CD14-positive monocyte (primary cell): ENCODE data around the gene RNASE7. TPM values are rescaled to one million over a fixed set of nuclear protein-coding genes. Genes with fewer than 3 reads are reported as not detected.

Experiments
- DNase-seq, 3 donors: peaks; one replicate each; pipeline ENCODE4 v3.0.0-alpha.2; 2011 to 2022
- H2AFZ ChIP-seq: 2 replicates; pipeline ENCODE4 v1.6.0; 2012; ENCODE audit warnings: mild to moderate bottlenecking, low read depth, low read length, inconsistent platforms; ENCODE audit not compliant: insufficient read depth, poor library complexity, severe bottlenecking
- H3K27ac ChIP-seq, 2 donors: 1 replicate in 1 of 2; 2 replicates in 1 of 2; pipeline ENCODE4 v1.5.1; 2012 to 2013; ENCODE audit warnings: low read length in 2 of 2, control low read depth in 1 of 2, inconsistent platforms in 1 of 2, low read depth in 1 of 2, mild to moderate bottlenecking in 1 of 2
- H3K27me3 ChIP-seq, 2 donors: one replicate each; pipeline versions ENCODE4 v1.6.0 to v1.6.1; 2011 to 2013; ENCODE audit warnings: low read length in 2 of 2; ENCODE audit not compliant: control insufficient read depth in 2 of 2, insufficient read depth in 2 of 2
- H3K36me3 ChIP-seq, 2 donors: replicated peaks in 1 of 2; 1 replicate in 1 of 2; 2 replicates in 1 of 2; pipeline versions ENCODE4 v1.5.1 to v1.6.1; 2012 to 2013; ENCODE audit warnings: low read length in 2 of 2, control low read depth in 1 of 2, inconsistent platforms in 1 of 2, mild to moderate bottlenecking in 1 of 2; ENCODE audit not compliant: insufficient read depth in 2 of 2, control insufficient read depth in 1 of 2
- H3K4me1 ChIP-seq, 2 donors: 1 replicate in 1 of 2; 2 replicates in 1 of 2; pipeline versions ENCODE4 v1.5.1 to v1.6.1; 2012 to 2013; ENCODE audit warnings: low read length in 2 of 2, control low read depth in 1 of 2, inconsistent platforms in 1 of 2, mild to moderate bottlenecking in 1 of 2, moderate library complexity in 1 of 2; ENCODE audit not compliant: insufficient read depth in 2 of 2, control insufficient read depth in 1 of 2
- H3K4me2 ChIP-seq: replicated peaks from 2 replicates; pipeline ENCODE3; 2012; ENCODE audit warnings: low read length, moderate library complexity, mild to moderate bottlenecking; ENCODE audit not compliant: poor library complexity, severe bottlenecking; ENCODE audit errors: extremely low read depth
- H3K4me3 ChIP-seq, 3 experiments: fragments of 200-600 bp in 1 of 3; sonication (generic) in 1 of 3; replicated peaks in 1 of 3; 1 replicate in 2 of 3; 2 replicates in 1 of 3; pipeline ENCODE4 v1.5.1; 2011 to 2013; ENCODE audit warnings: low read length in 3 of 3, mild to moderate bottlenecking in 3 of 3, control low read depth in 2 of 3, low read depth in 2 of 3, inconsistent platforms in 1 of 3, moderate library complexity in 1 of 3
- H3K79me2 ChIP-seq: 2 replicates; pipeline ENCODE4 v1.6.0; 2012; ENCODE audit warnings: mild to moderate bottlenecking, control low read depth, inconsistent platforms, low read length, moderate library complexity; ENCODE audit not compliant: insufficient read depth
- H3K9ac ChIP-seq: 2 replicates; pipeline ENCODE4 v1.6.0; 2017; ENCODE audit warnings: low read length, mild to moderate bottlenecking; ENCODE audit not compliant: insufficient read depth, poor library complexity, severe bottlenecking
- H3K9me3 ChIP-seq, 2 donors: replicated peaks in 1 of 2; 1 replicate in 1 of 2; 2 replicates in 1 of 2; pipeline versions ENCODE4 v1.5.1 to v1.6.1; 2012 to 2013; ENCODE audit warnings: low read length in 2 of 2, control low read depth in 1 of 2; ENCODE audit not compliant: control insufficient read depth in 1 of 2, insufficient read depth in 1 of 2
- H4K20me1 ChIP-seq: 2 replicates; pipeline ENCODE4 v1.6.0; 2012; ENCODE audit warnings: mild to moderate bottlenecking, low read length, control low read depth, moderate library complexity; ENCODE audit not compliant: insufficient read depth
- H3K27ac Mint-ChIP-seq, 7 donors: one replicate each; pipeline ENCODE4 v1.8.0; 2020; ENCODE audit warnings: mild to moderate bottlenecking in 7 of 7, mixed read lengths in 7 of 7, moderate library complexity in 6 of 7, inconsistent platforms in 2 of 7
- H3K27me3 Mint-ChIP-seq, 3 donors: one replicate each; pipeline ENCODE4 v1.8.0; 2021 to 2022; ENCODE audit warnings: low read depth in 3 of 3, mild to moderate bottlenecking in 3 of 3, mixed read lengths in 3 of 3, moderate library complexity in 3 of 3, inconsistent platforms in 1 of 3
- H3K36me3 Mint-ChIP-seq, 2 donors: one replicate each; pipeline ENCODE4 v1.8.0; 2020; ENCODE audit warnings: mixed read lengths in 2 of 2, inconsistent platforms in 1 of 2, mild to moderate bottlenecking in 1 of 2
- H3K4me1 Mint-ChIP-seq: one replicate; pipeline ENCODE4 v1.8.0; 2020; ENCODE audit warnings: mild to moderate bottlenecking, mixed read lengths
- H3K4me3 Mint-ChIP-seq, 2 donors: one replicate each; pipeline ENCODE4 v1.8.0; 2020; ENCODE audit warnings: mild to moderate bottlenecking in 2 of 2, mixed read lengths in 2 of 2, moderate library complexity in 1 of 2
- H3K9me3 Mint-ChIP-seq, 7 donors: one replicate each; pipeline ENCODE4 v1.8.0; 2020 to 2022; ENCODE audit warnings: mixed read lengths in 7 of 7, mild to moderate bottlenecking in 6 of 7, moderate library complexity in 6 of 7, inconsistent platforms in 2 of 7
- whole genome bisulfite sequencing: methylation state at CpG from one replicate; pipeline ENCODE4 v1.1.5; 2013; ENCODE audit warnings: missing lambda C conversion rate; ENCODE audit not compliant: insufficient coverage; 5-methylcytosine and 5-hydroxymethylcytosine counted together
- intact Hi-C, 2 donors: fragments of 100-400 bp; cut with micrococcal nuclease; formaldehyde crosslinking; loops; one replicate each; pipeline versions ENCODE4 v1.15.0 to v1.15.1; 2023
- polyA plus RNA-seq, 3 donors: library from polyadenylated mRNA; depleted of rRNA in 1 of 3; unstranded in 2 of 3; stranded (reverse) in 1 of 3; fragments of 300-500 nt in 2 of 3; fragments of >200 nt in 1 of 3; fragmentation: Illumina TruSeq in 2 of 3; gene quantifications; 1 replicate in 2 of 3; 2 replicates in 1 of 3; pipeline ENCODE4 v1.2.3, GENCODE V29; 2012 to 2021
- TF ChIP-seq, protein P1 (sequence below): fragments of 200-600 bp; IDR thresholded peaks from one replicate; pipeline ENCODE4 v1.8.0; 2022; ENCODE audit warnings: antibody characterized with exemption, mild to moderate bottlenecking

RNASE7 gene
- polyA plus RNA-seq, 3 donors, result not detected

- WGBS, result 91% methylated on average over 11 of the region's 11 CpGs
- Mint-ChIP-seq H3K36me3 (peaks cover 64 to 92% of the 10 kb centered on the region in 2 donors), H3K27me3 (peaks cover 1 to 4% (median 3%) of the 10 kb centered on the region in 3 donors), H3K9me3 (peaks cover 0 to 3% (median 0%) of the 10 kb centered on the region in 7 donors), H3K4me1 (peaks cover 42% of the 10 kb centered on the region), H3K4me3 (no peak overlapping the region), H3K27ac (peak overlapping the region; percentile 94 to 99 (median 98))
- Histone ChIP-seq H3K4me3 (no peak overlapping the region), H3K4me1 (peaks cover 42 to 48% of the 10 kb centered on the region in 2 donors), H3K9me3 (no peaks in the 10 kb centered on the region), H3K27ac (peak overlapping the region; percentile 54 to 94), H3K9ac (no peak overlapping the region), H3K27me3 (no peaks in the 10 kb centered on the region), H3K36me3 (peaks cover 65 to 90% of the 10 kb centered on the region in 2 donors), H3K79me2 (peaks cover 5% of the 10 kb centered on the region), H2AFZ (no peak overlapping the region), H4K20me1 (peaks cover 6% of the 10 kb centered on the region), H3K4me2 (no peak overlapping the region)
- TF ChIP-seq, protein P1, sequence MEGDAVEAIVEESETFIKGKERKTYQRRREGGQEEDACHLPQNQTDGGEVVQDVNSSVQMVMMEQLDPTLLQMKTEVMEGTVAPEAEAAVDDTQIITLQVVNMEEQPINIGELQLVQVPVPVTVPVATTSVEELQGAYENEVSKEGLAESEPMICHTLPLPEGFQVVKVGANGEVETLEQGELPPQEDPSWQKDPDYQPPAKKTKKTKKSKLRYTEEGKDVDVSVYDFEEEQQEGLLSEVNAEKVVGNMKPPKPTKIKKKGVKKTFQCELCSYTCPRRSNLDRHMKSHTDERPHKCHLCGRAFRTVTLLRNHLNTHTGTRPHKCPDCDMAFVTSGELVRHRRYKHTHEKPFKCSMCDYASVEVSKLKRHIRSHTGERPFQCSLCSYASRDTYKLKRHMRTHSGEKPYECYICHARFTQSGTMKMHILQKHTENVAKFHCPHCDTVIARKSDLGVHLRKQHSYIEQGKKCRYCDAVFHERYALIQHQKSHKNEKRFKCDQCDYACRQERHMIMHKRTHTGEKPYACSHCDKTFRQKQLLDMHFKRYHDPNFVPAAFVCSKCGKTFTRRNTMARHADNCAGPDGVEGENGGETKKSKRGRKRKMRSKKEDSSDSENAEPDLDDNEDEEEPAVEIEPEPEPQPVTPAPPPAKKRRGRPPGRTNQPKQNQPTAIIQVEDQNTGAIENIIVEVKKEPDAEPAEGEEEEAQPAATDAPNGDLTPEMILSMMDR, result no peak
- intact Hi-C loops, result no loop called here
- no peak for DNase-seq
Observed at GRCh38 chr14:21083565-21084325, 41.6 kb downstream of the RNASE7 start.

DNA sequence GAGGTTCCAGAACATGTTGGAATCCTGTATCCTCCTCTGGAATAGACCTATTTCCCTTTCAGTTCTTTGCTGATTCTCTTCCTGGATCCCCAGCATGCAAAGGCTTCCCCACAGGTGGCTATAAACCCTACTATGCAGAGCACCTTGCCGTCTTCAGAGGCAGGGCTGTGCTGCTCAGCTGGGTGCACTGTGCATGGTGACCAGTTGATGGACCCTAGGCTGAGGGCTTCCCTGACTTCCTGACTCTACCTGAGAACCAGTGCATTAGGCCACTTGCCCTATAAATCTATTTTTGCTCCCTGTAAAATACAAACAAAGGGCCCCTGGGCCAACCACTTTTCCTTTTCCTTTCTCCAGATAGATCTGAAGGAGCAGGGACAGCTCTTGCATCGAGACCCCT is 42.2 kb downstream of the RNASE7 start:
- Histone ChIP-seq H3K4me2 (no peak overlapping the region), H3K79me2 (peaks cover 5% of the 10 kb centered on the region), H3K27ac (peak overlapping the region; percentile 87 to 94), H3K36me3 (peaks cover 65 to 89% of the 10 kb centered on the region in 2 donors), H3K27me3 (no peaks in the 10 kb centered on the region), H3K9ac (peak overlapping the region; percentile 28), H2AFZ (no peak overlapping the region), H3K9me3 (no peaks in the 10 kb centered on the region), H3K4me1 (peaks cover 42 to 48% of the 10 kb centered on the region in 2 donors), H3K4me3 (no peak overlapping the region), H4K20me1 (peaks cover 6% of the 10 kb centered on the region)
- intact Hi-C loops, result no loop called here
- TF ChIP-seq, protein P1, result no peak
- WGBS, result 93% methylated on average over 2 of the region's 2 CpGs
- peak overlapping the region; percentile 94 to 99 (median 98) for H3K27ac Mint-ChIP-seq
- no peak overlapping the region for H3K4me3 Mint-ChIP-seq
- H3K4me1 Mint-ChIP-seq, result peaks cover 44% of the 10 kb centered on the region
- H3K27me3 Mint-ChIP-seq, result peaks cover 1 to 4% (median 3%) of the 10 kb centered on the region in 3 donors
- DNase-seq, result no peak
- H3K36me3 Mint-ChIP-seq, result peaks cover 63 to 92% of the 10 kb centered on the region in 2 donors
- peaks cover 0 to 3% (median 0%) of the 10 kb centered on the region in 7 donors for H3K9me3 Mint-ChIP-seq
